Mesendoderm (in vitro differentiated cells): ENCODE measurements around the gene CA5B.

Experiments
- DNase-seq: peaks from one replicate; pipeline ENCODE4 v3.0.0; 2013
- H2AK5ac ChIP-seq: 2 replicates; pipeline ENCODE4 v1.6.1; 2013; ENCODE audit warnings: low read length, inconsistent platforms
- H2BK120ac ChIP-seq: 2 replicates; pipeline ENCODE4 v1.6.1; 2013; ENCODE audit warnings: low read depth, mild to moderate bottlenecking, low read length, moderate library complexity, mixed read lengths
- H2BK15ac ChIP-seq: replicated peaks from 2 replicates; pipeline ENCODE4 v1.6.1; 2013; ENCODE audit warnings: low read depth, mild to moderate bottlenecking, moderate library complexity
- H2BK5ac ChIP-seq: 2 replicates; pipeline ENCODE4 v1.6.1; 2013; ENCODE audit warnings: low read length, inconsistent platforms
- H3K18ac ChIP-seq: 2 replicates; pipeline ENCODE4 v1.6.1; 2013; ENCODE audit warnings: mild to moderate bottlenecking, low read length, mixed read lengths
- H3K23ac ChIP-seq: one replicate; pipeline ENCODE4 v1.6.1; 2013; ENCODE audit warnings: low read length
- H3K27ac ChIP-seq: 2 replicates; pipeline ENCODE4 v1.5.1; 2013; ENCODE audit warnings: low read depth, mild to moderate bottlenecking, inconsistent platforms, low read length, moderate library complexity
- H3K27me3 ChIP-seq: 2 replicates; pipeline ENCODE4 v1.6.1; 2013; ENCODE audit warnings: low read length, control low read depth, mild to moderate bottlenecking, inconsistent platforms; ENCODE audit not compliant: insufficient read depth, poor library complexity
- H3K36me3 ChIP-seq: 2 replicates; pipeline ENCODE4 v1.6.1; 2013; ENCODE audit warnings: low read length, inconsistent platforms; ENCODE audit not compliant: control insufficient read depth, insufficient read depth
- H3K4ac ChIP-seq: one replicate; pipeline ENCODE4 v1.6.1; 2013; ENCODE audit warnings: low read depth, mild to moderate bottlenecking, low read length, moderate library complexity
- H3K4me1 ChIP-seq: 2 replicates; pipeline ENCODE4 v1.6.1; 2013; ENCODE audit warnings: low read depth, low read length, inconsistent platforms; ENCODE audit not compliant: control insufficient read depth
- H3K4me2 ChIP-seq: 2 replicates; pipeline ENCODE4 v1.6.1; 2013; ENCODE audit warnings: low read length
- H3K4me3 ChIP-seq: 2 replicates; pipeline ENCODE4 v1.5.1; 2013; ENCODE audit warnings: mild to moderate bottlenecking, low read length
- H3K56ac ChIP-seq: one replicate; pipeline ENCODE4 v1.6.1; 2013; ENCODE audit warnings: low read length
- H3K79me1 ChIP-seq: 2 replicates; pipeline ENCODE4 v1.6.1; 2013; ENCODE audit warnings: low read length, inconsistent platforms
- H3K79me2 ChIP-seq: 2 replicates; pipeline ENCODE4 v1.6.1; 2013; ENCODE audit warnings: mild to moderate bottlenecking, low read length; ENCODE audit not compliant: control insufficient read depth, insufficient read depth
- H3K9ac ChIP-seq: 2 replicates; pipeline ENCODE4 v1.6.1; 2013; ENCODE audit warnings: low read length, inconsistent platforms
- H4K5ac ChIP-seq: one replicate; pipeline ENCODE4 v1.6.1; 2013; ENCODE audit warnings: low read length
- H4K8ac ChIP-seq: one replicate; pipeline ENCODE4 v1.6.1; 2013; ENCODE audit warnings: low read depth, mild to moderate bottlenecking, control low read depth, low read length, moderate library complexity
- WGBS: extraction: QIAGEN DNeasy Blood & Tissue Kit; methylation state at CpG from one replicate; pipeline ENCODE4 v1.1.7; 2013; ENCODE audit warnings: low lambda C conversion rate, missing lambda C conversion rate; ENCODE audit not compliant: insufficient coverage; ENCODE audit errors: extremely low coverage; 5-methylcytosine and 5-hydroxymethylcytosine counted together

The CA5B gene

GRCh38 chrX:15749642-15750610, 11.9 kb downstream of the CA5B start:
- Histone ChIP-seq H3K79me2 (no peaks in the 10 kb centered on the region), H3K27ac (no peak overlapping the region)
- no CpG with 5 or more reads among the region's 7 CpGs for WGBS

DNA sequence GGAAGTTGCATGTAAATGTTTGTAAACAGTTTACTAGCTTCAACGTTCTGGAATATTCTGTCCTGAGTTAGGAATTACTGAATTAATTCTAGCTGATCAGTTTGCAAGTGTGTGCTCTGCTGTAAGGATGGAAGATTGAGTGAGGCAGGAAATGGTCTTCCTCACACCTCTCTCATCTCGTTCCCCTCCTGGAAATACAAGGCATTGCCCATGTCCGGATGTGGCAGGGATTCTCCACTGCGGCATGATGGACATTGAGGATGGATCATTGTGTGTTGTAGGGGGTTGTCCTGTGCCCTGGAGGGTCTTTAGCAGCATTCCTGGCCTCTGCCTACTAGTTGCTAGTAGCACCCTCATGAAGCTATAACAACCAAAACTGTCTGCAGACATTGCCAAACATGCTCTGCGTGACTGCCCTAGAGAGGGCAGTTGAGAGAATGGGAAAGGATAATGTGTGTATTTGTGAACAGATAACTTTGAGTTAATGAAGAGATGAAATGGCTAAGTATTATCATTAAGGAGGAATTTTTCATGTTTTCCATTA, 12.6 kb downstream of the CA5B start:
- Histone ChIP-seq H3K79me2 (no peaks in the 10 kb centered on the region), H3K4ac (no peak overlapping the region), H3K36me3 (no peaks in the 10 kb centered on the region), H2BK15ac (no peak overlapping the region), H3K27ac (no peak overlapping the region), H3K4me1 (no peaks in the 10 kb centered on the region), H2AK5ac (no peak overlapping the region), H3K56ac (no peak overlapping the region), H3K4me3 (no peak overlapping the region), H4K8ac (no peak overlapping the region), H3K9ac (no peak overlapping the region), H4K5ac (no peak overlapping the region), H3K4me2 (no peak overlapping the region), H3K18ac (no peak overlapping the region), H3K79me1 (no peaks in the 10 kb centered on the region), H2BK120ac (no peak overlapping the region), H2BK5ac (no peak overlapping the region), H3K27me3 (no peaks in the 10 kb centered on the region), H3K23ac (no peak overlapping the region)
- no CpG with 5 or more reads among the region's 5 CpGs for WGBS
- DNase-seq = no peak

More at GRCh38 chrX:15749642-15750610, 11.9 kb downstream of the CA5B start:
- Histone ChIP-seq H3K4me3 (no peak overlapping the region), H3K9ac (no peak overlapping the region), H3K23ac (no peak overlapping the region), H3K4ac (no peak overlapping the region), H3K4me1 (no peaks in the 10 kb centered on the region), H3K56ac (no peak overlapping the region), H3K4me2 (no peak overlapping the region), H4K8ac (no peak overlapping the region), H2BK15ac (no peak overlapping the region), H3K18ac (no peak overlapping the region), H3K27me3 (no peaks in the 10 kb centered on the region), H3K36me3 (no peaks in the 10 kb centered on the region), H2BK120ac (no peak overlapping the region), H4K5ac (no peak overlapping the region), H2BK5ac (no peak overlapping the region), H3K79me1 (no peaks in the 10 kb centered on the region), H2AK5ac (no peak overlapping the region)
- DNase-seq = no peak

GRCh38 chrX:15751155-15751819, 13.2 kb downstream of the CA5B start:
- no peak overlapping the region for H2BK15ac ChIP-seq
- H3K27me3 ChIP-seq = no peaks in the 10 kb centered on the region
- no peak for DNase-seq
- no peak overlapping the region for H3K4ac ChIP-seq
- H3K4me2 ChIP-seq = no peak overlapping the region
- no peak overlapping the region for H3K4me3 ChIP-seq
- no peak overlapping the region for H3K9ac ChIP-seq
- H3K56ac ChIP-seq = no peak overlapping the region
- no peaks in the 10 kb centered on the region for H3K4me1 ChIP-seq
- no peaks in the 10 kb centered on the region for H3K36me3 ChIP-seq
- H4K5ac ChIP-seq = no peak overlapping the region
- no peaks in the 10 kb centered on the region for H3K79me2 ChIP-seq
- no peak overlapping the region for H3K23ac ChIP-seq
- no peak overlapping the region for H2BK120ac ChIP-seq
- H2BK5ac ChIP-seq = no peak overlapping the region
- H3K18ac ChIP-seq = no peak overlapping the region
- H2AK5ac ChIP-seq = no peak overlapping the region
- H3K27ac ChIP-seq = no peak overlapping the region
- WGBS = no CpG with 5 or more reads among the region's 4 CpGs
- H3K79me1 ChIP-seq = no peaks in the 10 kb centered on the region
- no peak overlapping the region for H4K8ac ChIP-seq

GRCh38 chrX:15755091-15755490, 17.0 kb downstream of the CA5B start:
- H2BK5ac ChIP-seq = no peak overlapping the region
- H3K36me3 ChIP-seq = no peaks in the 10 kb centered on the region
- H3K79me1 ChIP-seq = no peaks in the 10 kb centered on the region
- no peak overlapping the region for H3K9ac ChIP-seq
- no peaks in the 10 kb centered on the region for H3K4me1 ChIP-seq
- no peaks in the 10 kb centered on the region for H3K79me2 ChIP-seq
- H2BK15ac ChIP-seq = peak overlapping the region; percentile 57
- no peak overlapping the region for H3K4me2 ChIP-seq
- no peak overlapping the region for H3K23ac ChIP-seq
- H4K8ac ChIP-seq = no peak overlapping the region
- H3K4ac ChIP-seq = no peak overlapping the region
- no peak overlapping the region for H4K5ac ChIP-seq
- H3K18ac ChIP-seq = no peak overlapping the region
- no CpG with 5 or more reads among the region's 2 CpGs for WGBS
- no peak overlapping the region for H3K56ac ChIP-seq
- no peak overlapping the region for H3K4me3 ChIP-seq
- DNase-seq = no peak
- H3K27me3 ChIP-seq = no peaks in the 10 kb centered on the region
- no peak overlapping the region for H3K27ac ChIP-seq
- no peak overlapping the region for H2BK120ac ChIP-seq
- H2AK5ac ChIP-seq = no peak overlapping the region

DNA sequence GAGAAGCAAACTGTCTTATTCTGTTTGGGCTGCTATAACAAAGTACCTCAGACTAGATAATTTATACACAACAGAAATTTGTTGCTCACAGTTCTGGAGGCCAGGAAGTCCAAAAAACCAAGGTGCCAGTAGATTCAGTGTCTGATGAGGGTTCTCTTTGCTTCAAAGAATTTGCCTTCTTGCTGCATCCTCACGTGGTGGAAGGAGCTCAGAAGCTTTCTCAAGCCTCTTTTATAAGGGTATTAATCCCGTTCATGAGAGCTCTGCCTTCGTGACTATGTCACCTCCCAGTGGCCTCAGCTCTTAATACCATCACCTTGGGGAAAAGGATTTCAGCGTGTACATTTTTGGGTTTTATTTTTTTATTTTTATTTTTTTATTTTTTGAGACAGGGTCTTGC, 20.1 kb downstream of the CA5B start:
- Histone ChIP-seq H2BK120ac (no peak overlapping the region), H3K56ac (no peak overlapping the region), H3K9ac (no peak overlapping the region), H2BK15ac (no peak overlapping the region), H2AK5ac (no peak overlapping the region), H4K5ac (no peak overlapping the region), H3K18ac (no peak overlapping the region), H3K4me2 (no peak overlapping the region), H3K36me3 (no peaks in the 10 kb centered on the region), H3K27ac (no peak overlapping the region), H2BK5ac (no peak overlapping the region), H3K4ac (no peak overlapping the region), H3K23ac (no peak overlapping the region), H3K4me1 (no peaks in the 10 kb centered on the region), H3K27me3 (no peaks in the 10 kb centered on the region), H3K79me1 (no peaks in the 10 kb centered on the region), H4K8ac (no peak overlapping the region), H3K79me2 (no peaks in the 10 kb centered on the region), H3K4me3 (no peak overlapping the region)
- WGBS = no CpG with 5 or more reads among the region's 4 CpGs
- no peak for DNase-seq
